HCT116 (cell line): ENCODE results near the gene HDHD2. TPM values are rescaled to one million over a fixed set of nuclear protein-coding genes. Genes with fewer than 3 reads are reported as not detected.

Experiments
- ATAC-seq: fragments of 200-7000 bp; cut with Tn5 transposase; 2 replicates; pipeline ENCODE4 v1.9.1; 2020; ENCODE audit warnings: mild to moderate bottlenecking, moderate library complexity
- BruUV-seq: library from RNA; stranded (reverse); fragments of 400-500 nt; replicated peaks from 2 replicates; lab custom pipeline; 2021; lab: Mats Ljungman, UMichigan
- CTCF ChIA-PET: fragments of 300-600 bp; sonication (Branson Sonifier 250); formaldehyde crosslinking; loops from one replicate; lab custom pipeline; 2021; ENCODE audit warnings: antibody characterized with exemption; lab: Charles Lee
- POLR2A ChIA-PET: fragments of 300-600, 350-600 bp; sonication (Branson Sonifier 250); formaldehyde crosslinking; loops from one replicate; lab custom pipeline; 2021; ENCODE audit warnings: antibody characterized with exemption; lab: Charles Lee
- RAD21 ChIA-PET, 2 experiments: fragments of 300-600 bp; sonication (Branson Sonifier 250); formaldehyde crosslinking; loops; one replicate each; lab custom pipeline; 2023; ENCODE audit warnings: low total read pairs in 2 of 2; ENCODE audit not compliant: uncharacterized antibody in 2 of 2, unreplicated experiment in 2 of 2, low non-redundant PET in 1 of 2; lab: Charles Lee
- DNase-seq: peaks from one replicate; pipeline ENCODE4 v3.0.0-alpha.2; 2010; ENCODE audit warnings: low read depth, low spot score
- H2AFZ ChIP-seq: fragments of 200-600 bp; shearing (Covaris generic), sonication (generic); 2 replicates; pipeline ENCODE4 v1.6.1; 2017; ENCODE audit warnings: low read depth, mixed run types, mixed read lengths, antibody characterized with exemption, low read length; ENCODE audit not compliant: poor library complexity, severe bottlenecking
- H3K27ac ChIP-seq: 2 replicates; pipeline ENCODE4 v1.5.1; 2012; ENCODE audit warnings: low read depth, low read length
- H3K27me3 ChIP-seq: fragments of 200-600 bp; sonication (generic); 2 replicates; pipeline ENCODE4 v1.6.1; 2016; ENCODE audit warnings: mixed run types, low read length, mixed read lengths; ENCODE audit not compliant: insufficient read depth
- H3K36me3 ChIP-seq, 2 experiments: fragments of 200-500 bp in 1 of 2; fragments of 200-600 bp in 1 of 2; sonication (Bioruptor generic) in 1 of 2; sonication (generic) in 1 of 2; 2 replicates each; pipeline versions ENCODE4 v1.5.1 to v1.6.1; 2014 to 2016; ENCODE audit warnings: low read length in 2 of 2, inconsistent platforms in 1 of 2, mixed read lengths in 1 of 2, mixed run types in 1 of 2; ENCODE audit not compliant: insufficient read depth in 2 of 2, control insufficient read depth in 1 of 2
- H3K4me1 ChIP-seq, 2 experiments: fragments of 200-600 bp in 1 of 2; sonication (generic) in 1 of 2; 2 replicates each; pipeline versions ENCODE4 v1.5.1 to v1.6.1; 2012 to 2017; ENCODE audit warnings: low read length in 2 of 2, inconsistent platforms in 1 of 2, mild to moderate bottlenecking in 1 of 2, mixed read lengths in 1 of 2, mixed run types in 1 of 2, moderate library complexity in 1 of 2; ENCODE audit not compliant: insufficient read depth in 2 of 2, control insufficient read depth in 1 of 2
- H3K4me2 ChIP-seq: fragments of 200-600 bp; sonication (generic); 2 replicates; pipeline ENCODE4 v1.6.1; 2017; ENCODE audit warnings: mixed run types, low read length, mixed read lengths
- H3K4me3 ChIP-seq, 2 experiments: fragments of 200-600 bp in 1 of 2; sonication (generic) in 1 of 2; replicated peaks in 1 of 2; 2 replicates each; pipeline ENCODE4 v1.5.1; 2011 to 2016; ENCODE audit warnings: low read length in 2 of 2, control low read depth in 1 of 2, low read depth in 1 of 2, mild to moderate bottlenecking in 1 of 2, mixed read lengths in 1 of 2, mixed run types in 1 of 2
- H3K79me2 ChIP-seq: fragments of 200-600 bp; sonication (generic); 2 replicates; pipeline ENCODE4 v1.6.1; 2017; ENCODE audit warnings: mild to moderate bottlenecking, mixed run types, low read length, moderate library complexity, mixed read lengths; ENCODE audit not compliant: insufficient read depth
- H3K9ac ChIP-seq: fragments of 200-600 bp; sonication (generic); 2 replicates; pipeline ENCODE4 v1.6.1; 2016; ENCODE audit warnings: low read length, mixed read lengths
- H3K9me2 ChIP-seq: fragments of 200-600 bp; sonication (generic), shearing (Covaris generic); 2 replicates; pipeline ENCODE4 v1.6.1; 2017; ENCODE audit warnings: mixed run types, mild to moderate bottlenecking, moderate library complexity; ENCODE audit not compliant: insufficient read depth
- H3K9me3 ChIP-seq, 2 experiments: fragments of 200-500 bp in 1 of 2; fragments of 200-600 bp in 1 of 2; sonication (Bioruptor generic) in 1 of 2; sonication (generic) in 1 of 2; 2 replicates each; pipeline ENCODE4 v1.6.1; 2014 to 2017; ENCODE audit warnings: low read length in 2 of 2, mixed read lengths in 2 of 2, inconsistent platforms in 1 of 2, low read depth in 1 of 2, mild to moderate bottlenecking in 1 of 2, mixed run types in 1 of 2, moderate library complexity in 1 of 2; ENCODE audit not compliant: control insufficient read depth in 1 of 2, insufficient read depth in 1 of 2
- H4K20me1 ChIP-seq: fragments of 200-600 bp; sonication (generic), shearing (Covaris generic); 2 replicates; pipeline ENCODE4 v1.6.1; 2017; ENCODE audit warnings: mixed run types, mild to moderate bottlenecking, moderate library complexity; ENCODE audit not compliant: insufficient read depth
- ATF3 ChIP-seq: IDR thresholded peaks from 2 replicates; pipeline ENCODE4 v1.6.1; 2012
- ELF1 ChIP-seq: IDR thresholded peaks from 2 replicates; pipeline ENCODE4 v1.6.1; 2012; ENCODE audit warnings: low read depth, borderline replicate concordance
- EZH2 ChIP-seq: fragments of 200-600 bp; sonication (generic); IDR thresholded peaks from 2 replicates; pipeline ENCODE4 v1.6.1; 2017; ENCODE audit warnings: antibody characterized with exemption, mixed run types
- FOSL1 ChIP-seq: IDR thresholded peaks from 2 replicates; pipeline ENCODE4 v1.6.1; 2012; ENCODE audit warnings: low read depth
- MAX ChIP-seq: IDR thresholded peaks from 2 replicates; pipeline ENCODE4 v1.6.1; 2012
- POLR2A ChIP-seq: IDR thresholded peaks from 2 replicates; pipeline ENCODE4 v1.7.0; 2011; ENCODE audit warnings: borderline replicate concordance; ENCODE audit not compliant: insufficient read depth, insufficient read length; ENCODE audit errors: extremely low read depth
- POLR2AphosphoS5 ChIP-seq: IDR thresholded peaks from 2 replicates; pipeline ENCODE4 v1.6.1; 2011; ENCODE audit warnings: mild to moderate bottlenecking, low read depth, low read length, moderate library complexity
- TCF7L2 ChIP-seq: IDR thresholded peaks from 2 replicates; pipeline ENCODE4 v1.7.0; 2011; ENCODE audit warnings: borderline replicate concordance, inconsistent platforms; ENCODE audit not compliant: insufficient read depth, insufficient read length; ENCODE audit errors: extremely low read depth
- YY1 ChIP-seq: IDR thresholded peaks from 2 replicates; pipeline ENCODE4 v1.6.1; 2011; ENCODE audit warnings: low read length, low read depth, moderate library complexity, mild to moderate bottlenecking; ENCODE audit not compliant: insufficient replicate concordance; ENCODE audit errors: extremely low read depth
- ZBTB33 ChIP-seq: IDR thresholded peaks from 2 replicates; pipeline ENCODE4 v1.6.1; 2011; ENCODE audit warnings: mild to moderate bottlenecking, low read length, moderate library complexity; ENCODE audit not compliant: insufficient replicate concordance; ENCODE audit errors: extremely low read depth
- ZFX ChIP-seq: fragments of 450-650 bp; IDR thresholded peaks from 2 replicates; pipeline ENCODE4 v1.6.1; 2017
- intact Hi-C: fragments of 100-400 bp; cut with micrococcal nuclease; formaldehyde crosslinking; loops from 2 replicates; pipeline ENCODE4 v1.10.0; 2022
- total RNA-seq: library from RNA; stranded (reverse); gene quantifications from one replicate; pipeline ENCODE4 v1.2.1, GENCODE V29; 2021; ENCODE audit not compliant: unreplicated experiment

HDHD2 gene
- total RNA-seq, 1 experiment from 2014 or later, result 29.1 TPM

- TF ChIP-seq MAX (no peak), ELF1 (no peak), FOSL1 (no peak), ATF3 (no peak), POLR2AphosphoS5 (no peak), POLR2A (no peak), ZFX (no peak), EZH2 (no peak)
- TF ChIP-seq, all 23 proteins: peak for 0
- Histone ChIP-seq H3K4me3 (no peak overlapping the region), H3K27ac (no peak overlapping the region), H3K4me1 (no peaks in the 10 kb centered on the region), H3K36me3 (peaks cover 6 to 7% of the 10 kb centered on the region in 2 experiments; a peak in 2 of 4 replicates), H3K9ac (no peak overlapping the region), H3K9me2 (no peaks in the 10 kb centered on the region), H3K79me2 (no peaks in the 10 kb centered on the region), H2AFZ (no peak overlapping the region), H3K9me3 (no peaks in the 10 kb centered on the region), H4K20me1 (no peaks in the 10 kb centered on the region), H3K27me3 (no peaks in the 10 kb centered on the region), H3K4me2 (no peak overlapping the region)
- ChIA-PET POLR2A (no interaction called here), RAD21 (interaction anchor here in 1 of 2 experiments (1.1 kb wide), 1 partner anchor 94 kb away, joined by 3 read pairs; no protein-coding TSS in a partner anchor), CTCF (no interaction called here)
- ATAC-seq (no peak), DNase-seq (no peak)
- intact Hi-C loops, result no loop called here
- no TSS peak for BruUV-seq
These were observed 39.6 kb downstream of the HDHD2 start for GRCh38 chr18:47110492-47111274.

- no peaks in the 10 kb centered on the region for H4K20me1 ChIP-seq
- no peaks in the 10 kb centered on the region for H3K9me2 ChIP-seq
- H3K27ac ChIP-seq, result no peak overlapping the region
- H2AFZ ChIP-seq, result no peak overlapping the region
- H3K27me3 ChIP-seq, result no peaks in the 10 kb centered on the region
- BruUV-seq, result no TSS peak
- H3K4me3 ChIP-seq, result no peak overlapping the region
- TF ChIP-seq ZBTB33 (no peak), POLR2A (no peak), YY1 (no peak), POLR2AphosphoS5 (no peak), ZFX (no peak), EZH2 (no peak), ATF3 (no peak), TCF7L2 (no peak)
- no peak overlapping the region for H3K9ac ChIP-seq
- RAD21 ChIA-PET, result no interaction called here
- POLR2A ChIA-PET, result no interaction called here
- intact Hi-C loops, result no loop called here
- DNase-seq (no peak), ATAC-seq (no peak)
- no peaks in the 10 kb centered on the region for H3K9me3 ChIP-seq
- CTCF ChIA-PET, result no interaction called here
- peaks cover 6 to 7% of the 10 kb centered on the region in 2 experiments; a peak in 2 of 4 replicates for H3K36me3 ChIP-seq
- H3K4me2 ChIP-seq, result no peak overlapping the region
- no peaks in the 10 kb centered on the region for H3K4me1 ChIP-seq
- H3K79me2 ChIP-seq, result no peaks in the 10 kb centered on the region
These were observed 40.6 kb downstream of the HDHD2 start for GRCh38 chr18:47109720-47110119.
